H1 (cell line): ENCODE measurements around the gene TMEM174. TPM values are rescaled to one million over a fixed set of nuclear protein-coding genes. Genes with fewer than 3 reads are reported as not detected.

ENCODE experiments used
- CTCF ChIA-PET: fragments of 300-600 bp; sonication (Branson Sonifier 250); formaldehyde crosslinking; loops from one replicate; lab custom pipeline; 2021; ENCODE audit not compliant: partially characterized antibody; lab: Charles Lee
- POLR2A ChIA-PET: fragments of 300-600 bp; sonication (Branson Sonifier 250); formaldehyde crosslinking; loops from one replicate; lab custom pipeline; 2021; ENCODE audit warnings: inconsistent platforms; ENCODE audit not compliant: partially characterized antibody; lab: Charles Lee
- DNase-seq, 2 experiments: peaks; one replicate each; pipeline versions ENCODE4 v3.0.0 to v3.0.0-alpha.2; 2010 to 2022; ENCODE audit warnings: low spot score in 2 of 2, low read depth in 1 of 2, mixed read lengths in 1 of 2
- FAIRE-seq: peaks from 2 replicates; lab custom pipeline; 2011; peaks lifted over from hg19 to GRCh38; lab: Jason Lieb, UNC
- H2AFZ ChIP-seq: 2 replicates; pipeline ENCODE4 v1.8.1; 2012; ENCODE audit warnings: low read length, inconsistent platforms
- H2AK5ac ChIP-seq: 2 replicates; pipeline ENCODE4 v1.6.1; 2013; ENCODE audit warnings: low read depth, low read length
- H2BK120ac ChIP-seq: replicated peaks from 2 replicates; pipeline ENCODE3; 2013; ENCODE audit warnings: low read depth, low read length, inconsistent platforms
- H2BK12ac ChIP-seq: 2 replicates; pipeline ENCODE4 v1.6.1; 2013; ENCODE audit warnings: low read depth, low read length
- H2BK15ac ChIP-seq: 2 replicates; pipeline ENCODE4 v1.6.1; 2013; ENCODE audit warnings: low read length
- H2BK20ac ChIP-seq: 2 replicates; pipeline ENCODE4 v1.6.1; 2013; ENCODE audit warnings: low read length
- H2BK5ac ChIP-seq: 2 replicates; pipeline ENCODE4 v1.6.1; 2013; ENCODE audit warnings: low read depth, low read length
- H3K14ac ChIP-seq: 2 replicates; pipeline ENCODE4 v1.6.1; 2013; ENCODE audit warnings: inconsistent platforms; ENCODE audit not compliant: insufficient read length
- H3K18ac ChIP-seq: 2 replicates; pipeline ENCODE4 v1.6.1; 2013; ENCODE audit warnings: low read length; ENCODE audit errors: extremely low read depth
- H3K23ac ChIP-seq: 2 replicates; pipeline ENCODE4 v1.6.1; 2013; ENCODE audit warnings: inconsistent platforms; ENCODE audit not compliant: insufficient read length
- H3K23me2 ChIP-seq: 2 replicates; pipeline ENCODE4 v1.6.1; 2013; ENCODE audit warnings: low read depth, low read length
- H3K27ac ChIP-seq: 2 replicates; pipeline ENCODE4 v1.6.1; 2011; ENCODE audit warnings: low read depth, low read length, inconsistent platforms
- H3K27me3 ChIP-seq, 4 experiments: replicated peaks in 1 of 4; 1 replicate in 1 of 4; 2 replicates in 3 of 4; pipeline versions ENCODE4 v1.6.1 to v1.8.1; 2011 to 2013; ENCODE audit warnings: low read length in 3 of 4, mild to moderate bottlenecking in 3 of 4, inconsistent platforms in 2 of 4, mixed read lengths in 2 of 4, moderate library complexity in 1 of 4; ENCODE audit not compliant: control insufficient read depth in 3 of 4, insufficient read depth in 3 of 4; ENCODE audit errors: extremely low read depth in 1 of 4
- H3K36me3 ChIP-seq, 4 experiments: 2 replicates each; pipeline versions ENCODE4 v1.6.1 to v1.8.1; 2011 to 2013; ENCODE audit warnings: mild to moderate bottlenecking in 4 of 4, low read length in 3 of 4, moderate library complexity in 2 of 4, control low read depth in 1 of 4, inconsistent platforms in 1 of 4; ENCODE audit not compliant: insufficient read depth in 4 of 4, control insufficient read depth in 2 of 4
- H3K4ac ChIP-seq: replicated peaks from 2 replicates; pipeline ENCODE3; 2013; ENCODE audit warnings: low read length, low read depth, mixed read lengths, inconsistent platforms; ENCODE audit not compliant: insufficient read length
- H3K4me1 ChIP-seq, 4 experiments: replicated peaks in 1 of 4; 1 replicate in 1 of 4; 2 replicates in 3 of 4; pipeline versions ENCODE4 v1.6.1 to v1.8.1; 2011 to 2013; ENCODE audit warnings: low read length in 3 of 4, inconsistent platforms in 2 of 4, mixed read lengths in 1 of 4; ENCODE audit not compliant: insufficient read depth in 4 of 4, control insufficient read depth in 3 of 4
- H3K4me2 ChIP-seq, 2 experiments: 2 replicates each; pipeline versions ENCODE4 v1.6.1 to v1.8.1; 2011 to 2013; ENCODE audit warnings: low read depth in 2 of 2, low read length in 2 of 2, control low read depth in 1 of 2, inconsistent platforms in 1 of 2, mild to moderate bottlenecking in 1 of 2; ENCODE audit not compliant: insufficient read depth in 1 of 2
- H3K4me3 ChIP-seq, 4 experiments: fragments of 200-600, 300-600 bp in 1 of 4; sonication (generic), shearing (Covaris generic), sonication (Bioruptor Twin) in 1 of 4; 2 replicates each; pipeline versions ENCODE4 v1.5.1 to v1.8.1; 2011 to 2016; ENCODE audit warnings: low read length in 4 of 4, low read depth in 3 of 4, control low read depth in 2 of 4, inconsistent platforms in 2 of 4, mild to moderate bottlenecking in 2 of 4, mixed read lengths in 1 of 4, moderate library complexity in 1 of 4; ENCODE audit not compliant: insufficient read depth in 2 of 4; ENCODE audit errors: extremely low read depth in 1 of 4
- H3K56ac ChIP-seq: replicated peaks from 2 replicates; pipeline ENCODE3; 2013; ENCODE audit warnings: low read depth, mild to moderate bottlenecking, mixed read lengths, low read length, inconsistent platforms; ENCODE audit not compliant: insufficient read length
- H3K79me1 ChIP-seq: 2 replicates; pipeline ENCODE4 v1.6.1; 2013; ENCODE audit warnings: low read depth, low read length, control low read depth
- H3K79me2 ChIP-seq, 2 experiments: 2 replicates each; pipeline versions ENCODE4 v1.6.1 to v1.8.1; 2012 to 2013; ENCODE audit warnings: low read length in 2 of 2, mild to moderate bottlenecking in 2 of 2, inconsistent platforms in 1 of 2; ENCODE audit not compliant: insufficient read depth in 2 of 2, control insufficient read depth in 1 of 2
- H3K9ac ChIP-seq, 4 experiments: replicated peaks in 1 of 4; 1 replicate in 1 of 4; 2 replicates in 3 of 4; pipeline versions ENCODE4 v1.6.1 to v1.8.1; 2011 to 2013; ENCODE audit warnings: low read depth in 3 of 4, low read length in 3 of 4, control low read depth in 2 of 4, mild to moderate bottlenecking in 2 of 4, moderate library complexity in 2 of 4, inconsistent platforms in 1 of 4; ENCODE audit errors: extremely low read depth in 1 of 4
- H3K9me3 ChIP-seq, 2 experiments: 2 replicates each; pipeline versions ENCODE4 v1.6.1 to v1.8.1; 2012 to 2013; ENCODE audit warnings: mild to moderate bottlenecking in 2 of 2, moderate library complexity in 2 of 2, control low read depth in 1 of 2, inconsistent platforms in 1 of 2, low read depth in 1 of 2, low read length in 1 of 2, mixed read lengths in 1 of 2; ENCODE audit not compliant: insufficient read depth in 2 of 2
- H4K20me1 ChIP-seq, 2 experiments: replicated peaks in 1 of 2; 2 replicates each; pipeline versions ENCODE3 to v1.8.1; 2011 to 2013; ENCODE audit warnings: inconsistent platforms in 2 of 2, low read length in 2 of 2, mild to moderate bottlenecking in 1 of 2; ENCODE audit not compliant: insufficient read depth in 2 of 2, control insufficient read depth in 1 of 2
- H4K5ac ChIP-seq: 2 replicates; pipeline ENCODE4 v1.6.1; 2013; ENCODE audit warnings: low read length, low read depth, mixed read lengths, inconsistent platforms; ENCODE audit not compliant: insufficient read length
- H4K8ac ChIP-seq: 2 replicates; pipeline ENCODE4 v1.8.0; 2013; ENCODE audit warnings: mild to moderate bottlenecking, moderate library complexity, low read length, inconsistent platforms; ENCODE audit not compliant: insufficient read depth; ENCODE audit errors: extremely low read depth
- H4K91ac ChIP-seq: replicated peaks from 2 replicates; pipeline ENCODE3; 2013; ENCODE audit warnings: low read length, mixed read lengths, inconsistent platforms; ENCODE audit not compliant: insufficient read length
- ASH2L ChIP-seq: fragments of 200-600, 300-600 bp; sonication (generic); IDR thresholded peaks from one replicate; pipeline ENCODE4 v1.7.1; 2017; ENCODE audit warnings: low read length
- BRCA1 ChIP-seq: IDR thresholded peaks from 2 replicates; pipeline ENCODE4 v1.6.1; 2012; ENCODE audit warnings: low read depth, low read length, improper control_type of control experiment
- CBX5 ChIP-seq: fragments of 300-800, 300-1000 bp; sonication (generic); IDR thresholded peaks from 2 replicates; pipeline ENCODE4 v1.7.1; 2016; ENCODE audit warnings: antibody characterized with exemption, low read length, low read depth
- CTCF ChIP-seq, 3 experiments: IDR thresholded peaks; 1 replicate in 2 of 3; 2 replicates in 1 of 3; pipeline versions ENCODE4 v1.5.1 to v1.6.1; 2011; ENCODE audit warnings: low read length in 3 of 3, mild to moderate bottlenecking in 3 of 3, inconsistent platforms in 2 of 3, low read depth in 1 of 3, moderate library complexity in 1 of 3; ENCODE audit not compliant: insufficient read depth in 1 of 3; ENCODE audit errors: control extremely low read depth in 1 of 3
- EP300 ChIP-seq, 2 experiments: IDR thresholded peaks; 1 replicate in 1 of 2; 2 replicates in 1 of 2; pipeline ENCODE4 v1.6.1; 2011 to 2012; ENCODE audit warnings: low read depth in 2 of 2, low read length in 2 of 2, mild to moderate bottlenecking in 2 of 2, borderline replicate concordance in 1 of 2, inconsistent platforms in 1 of 2, moderate library complexity in 1 of 2
- PHF8 ChIP-seq: fragments of 200-600 bp; sonication (generic); conservative IDR thresholded peaks from 2 replicates; pipeline ENCODE4 v1.7.1; 2012; ENCODE audit warnings: low read depth, mild to moderate bottlenecking, inconsistent platforms, low read length, moderate library complexity
- POLR2A ChIP-seq, 2 experiments: IDR thresholded peaks; 1 replicate in 1 of 2; 2 replicates in 1 of 2; pipeline ENCODE4 v1.6.1; 2011; ENCODE audit warnings: low read depth in 2 of 2, low read length in 2 of 2, mild to moderate bottlenecking in 2 of 2; ENCODE audit errors: control extremely low read depth in 1 of 2
- SUZ12 ChIP-seq: fragments of 200-600 bp; sonication (generic); IDR thresholded peaks from 2 replicates; pipeline ENCODE4 v1.6.1; 2012; ENCODE audit warnings: mild to moderate bottlenecking, inconsistent platforms, low read length, moderate library complexity, mixed read lengths
- ZNF274 ChIP-seq: IDR thresholded peaks from 2 replicates; pipeline ENCODE4 v1.7.0; 2012; ENCODE audit warnings: low read length, borderline replicate concordance; ENCODE audit errors: extremely low read depth
- WGBS, 2 experiments: shearing (Covaris generic) in 1 of 2; methylation state at CpG; one replicate each; pipeline versions ENCODE4 v1.1.6 to v1.1.7; 2013 to 2015; ENCODE audit warnings: low lambda C conversion rate in 2 of 2, mixed read lengths in 2 of 2, inconsistent platforms in 1 of 2, low coverage in 1 of 2, missing lambda C conversion rate in 1 of 2; ENCODE audit not compliant: insufficient replicate concordance in 2 of 2, insufficient coverage in 1 of 2, insufficient read length in 1 of 2; ENCODE audit errors: extremely low coverage in 1 of 2, missing lambda C conversion rate in 1 of 2; 5-methylcytosine and 5-hydroxymethylcytosine counted together
- polyA plus RNA-seq, 7 experiments: library from polyadenylated mRNA; depleted of rRNA in 3 of 7; stranded (reverse) in 5 of 7; unstranded in 2 of 7; fragments of >200 nt in 5 of 7; fragments of 200-250 nt in 2 of 7; gene quantifications; 1 replicate in 5 of 7; 2 replicates in 1 of 7; 4 replicates in 1 of 7; pipeline versions ENCODE4 v1.2.1 to v1.2.3, GENCODE V29; 2011 to 2013; ENCODE audit warnings: missing spikeins in 2 of 7, mixed read lengths in 2 of 7
- total RNA-seq: library from RNA; stranded (reverse); fragmentation: NEBNext Ultra II Directional; extraction: Animal tissue kit (Norgen Biotek cat#: 25700); gene quantifications from 2 replicates; pipeline ENCODE4 v1.2.1, GENCODE V29; 2021
- TF ChIP-seq, protein P1 (sequence below): IDR thresholded peaks from 2 replicates; pipeline ENCODE4 v1.6.1; 2012; ENCODE audit warnings: inconsistent platforms

Gene TMEM174
- total and polyA plus RNA-seq, 2 of the 8 experiments (the other 6 are each of a cell fraction or from before 2014, with no cell fraction given): not detected

GRCh38 chr5:73151766-73152410 lies 21.1 kb upstream of the TMEM174 start:
- Histone ChIP-seq H2AFZ (no peak overlapping the region), H2AK5ac (no peak overlapping the region), H3K4me3 (no peak overlapping the region), H3K4ac (no peak overlapping the region), H3K79me2 (no peaks in the 10 kb centered on the region), H4K8ac (no peak overlapping the region), H4K91ac (no peak overlapping the region), H3K9me3 (no peaks in the 10 kb centered on the region), H3K36me3 (no peaks in the 10 kb centered on the region), H3K27me3 (no peaks in the 10 kb centered on the region), H4K20me1 (no peaks in the 10 kb centered on the region), H3K9ac (no peak overlapping the region), H2BK12ac (no peak overlapping the region), H3K18ac (no peak overlapping the region), H3K27ac (no peak overlapping the region), H3K23ac (no peak overlapping the region), H4K5ac (no peak overlapping the region), H3K4me2 (no peak overlapping the region), H2BK20ac (no peak overlapping the region), H2BK120ac (no peak overlapping the region), H3K4me1 (peaks cover 0 to 2% (median under 1%) of the 10 kb centered on the region in 4 experiments; a peak in 1 of 7 replicates), H2BK5ac (no peak overlapping the region), H3K79me1 (no peaks in the 10 kb centered on the region), H2BK15ac (no peak overlapping the region), H3K23me2 (no peaks in the 10 kb centered on the region), H3K14ac (no peak overlapping the region), H3K56ac (no peak overlapping the region)
- ChIA-PET POLR2A (interaction anchor here (1.2 kb wide), 1 partner anchor 19 kb away, joined by 3 read pairs; no protein-coding TSS in a partner anchor), CTCF (interaction anchor here (0.8 to 3.6 kb wide), 16 partner anchors 13 to 232 kb away, joined by 3 to 39 read pairs (median 6); partner anchors contain the start of gene TMEM174)
- FAIRE-seq: no peak
- no peak for DNase-seq
- 76% methylated on average over 5 of the region's 5 CpGs; no CpG with 5 or more reads in 1 of the 2 experiments for WGBS, 2 experiments
- TF ChIP-seq BRCA1 (no peak), EP300 (IDR thresholded peaks at IDR 0.05; ENCODE audit: borderline replicate concordance in 1 of 2, low read depth in 2 of 2, low read length in 2 of 2) (no peak), PHF8 (no peak), SUZ12 (no peak), ZNF274 (no peak), ASH2L (no peak), CTCF (IDR thresholded peaks at IDR 0.05; ENCODE audit: control extremely low read depth in 1 of 3, insufficient read depth in 1 of 3, low read depth in 1 of 3, low read length in 3 of 3) (no peak), CBX5 (no peak), POLR2A (IDR thresholded peaks at IDR 0.05; ENCODE audit: control extremely low read depth in 1 of 2, low read depth in 2 of 2, low read length in 2 of 2) (no peak)
- TF ChIP-seq, protein P1, sequence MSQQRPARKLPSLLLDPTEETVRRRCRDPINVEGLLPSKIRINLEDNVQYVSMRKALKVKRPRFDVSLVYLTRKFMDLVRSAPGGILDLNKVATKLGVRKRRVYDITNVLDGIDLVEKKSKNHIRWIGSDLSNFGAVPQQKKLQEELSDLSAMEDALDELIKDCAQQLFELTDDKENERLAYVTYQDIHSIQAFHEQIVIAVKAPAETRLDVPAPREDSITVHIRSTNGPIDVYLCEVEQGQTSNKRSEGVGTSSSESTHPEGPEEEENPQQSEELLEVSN: no peak
